22Rv1 (cell line): Measurements from ENCODE around the gene MUC2.

ENCODE experiments used
- ZFX ChIP-seq: fragments of 450-650 bp; IDR thresholded peaks from 2 replicates; pipeline ENCODE4 v1.6.1; 2017; ENCODE audit warnings: antibody characterized with exemption, borderline replicate concordance
- TF ChIP-seq, protein P1 (sequence below): fragments of 450-650 bp; IDR thresholded peaks from 2 replicates; pipeline ENCODE4 v1.5.1; 2017; ENCODE audit warnings: mild to moderate bottlenecking

DNA sequence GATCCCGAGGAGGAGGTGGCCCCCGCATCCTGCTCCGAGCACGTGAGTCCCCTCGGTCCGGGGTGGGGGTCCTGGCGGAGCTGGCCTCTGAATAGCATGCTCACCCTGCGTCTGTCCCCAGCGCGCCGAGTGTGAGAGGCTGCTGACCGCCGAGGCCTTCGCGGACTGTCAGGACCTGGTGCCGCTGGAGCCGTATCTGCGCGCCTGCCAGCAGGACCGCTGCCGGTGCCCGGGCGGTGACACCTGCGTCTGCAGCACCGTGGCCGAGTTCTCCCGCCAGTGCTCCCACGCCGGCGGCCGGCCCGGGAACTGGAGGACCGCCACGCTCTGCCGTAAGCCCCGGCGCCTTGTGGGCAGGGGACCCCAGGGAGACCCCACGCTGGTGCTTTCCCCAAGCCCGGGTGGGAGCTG is 3.5 kb downstream of the MUC2 start:
- TF ChIP-seq, protein P1, sequence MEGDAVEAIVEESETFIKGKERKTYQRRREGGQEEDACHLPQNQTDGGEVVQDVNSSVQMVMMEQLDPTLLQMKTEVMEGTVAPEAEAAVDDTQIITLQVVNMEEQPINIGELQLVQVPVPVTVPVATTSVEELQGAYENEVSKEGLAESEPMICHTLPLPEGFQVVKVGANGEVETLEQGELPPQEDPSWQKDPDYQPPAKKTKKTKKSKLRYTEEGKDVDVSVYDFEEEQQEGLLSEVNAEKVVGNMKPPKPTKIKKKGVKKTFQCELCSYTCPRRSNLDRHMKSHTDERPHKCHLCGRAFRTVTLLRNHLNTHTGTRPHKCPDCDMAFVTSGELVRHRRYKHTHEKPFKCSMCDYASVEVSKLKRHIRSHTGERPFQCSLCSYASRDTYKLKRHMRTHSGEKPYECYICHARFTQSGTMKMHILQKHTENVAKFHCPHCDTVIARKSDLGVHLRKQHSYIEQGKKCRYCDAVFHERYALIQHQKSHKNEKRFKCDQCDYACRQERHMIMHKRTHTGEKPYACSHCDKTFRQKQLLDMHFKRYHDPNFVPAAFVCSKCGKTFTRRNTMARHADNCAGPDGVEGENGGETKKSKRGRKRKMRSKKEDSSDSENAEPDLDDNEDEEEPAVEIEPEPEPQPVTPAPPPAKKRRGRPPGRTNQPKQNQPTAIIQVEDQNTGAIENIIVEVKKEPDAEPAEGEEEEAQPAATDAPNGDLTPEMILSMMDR: no peak
- TF ChIP-seq ZFX: no peak
